GM18517 (cell line): ENCODE data around the gene COBL.

Experiments used
- ATAC-seq: cut with Tn5 transposase; IDR thresholded peaks from one replicate; pipeline ENCODE4 v1.9.1; 2021; ENCODE audit warnings: mild to moderate bottlenecking, moderate library complexity; ENCODE audit not compliant: unreplicated experiment

COBL gene

DNA sequence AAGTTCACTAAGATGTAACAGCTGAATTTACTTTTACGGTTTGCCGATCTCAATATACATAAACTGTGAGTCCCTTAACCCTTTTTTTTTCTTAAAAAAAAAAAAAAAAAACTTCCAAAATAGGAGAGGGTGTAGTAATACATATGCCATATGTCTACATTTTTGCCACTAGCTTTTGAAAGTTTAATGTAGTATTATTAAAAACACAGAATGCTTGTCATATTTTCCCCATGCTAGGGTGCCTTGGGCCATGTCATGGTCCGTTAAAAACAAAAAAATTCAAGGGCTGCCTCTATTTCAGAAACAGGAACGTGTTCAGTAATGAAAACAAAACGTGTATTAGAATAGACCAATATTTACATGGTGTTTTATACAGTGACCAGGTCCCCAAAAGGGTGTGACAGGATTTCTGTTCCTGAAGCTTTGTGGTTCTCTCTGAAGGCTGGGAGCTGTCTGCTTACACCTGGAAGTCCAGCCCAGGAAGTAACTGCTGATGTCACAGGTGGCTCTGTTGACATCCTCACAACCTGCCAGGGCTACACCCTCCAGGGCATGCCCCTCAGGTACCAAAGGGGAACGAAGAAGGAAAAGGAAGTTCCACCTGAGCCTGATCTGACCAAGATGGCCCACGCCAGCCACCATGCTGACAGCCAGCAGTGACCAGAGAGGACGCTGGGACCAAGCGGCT is 79.0 kb downstream of the COBL start:
- no peak for ATAC-seq

DNA sequence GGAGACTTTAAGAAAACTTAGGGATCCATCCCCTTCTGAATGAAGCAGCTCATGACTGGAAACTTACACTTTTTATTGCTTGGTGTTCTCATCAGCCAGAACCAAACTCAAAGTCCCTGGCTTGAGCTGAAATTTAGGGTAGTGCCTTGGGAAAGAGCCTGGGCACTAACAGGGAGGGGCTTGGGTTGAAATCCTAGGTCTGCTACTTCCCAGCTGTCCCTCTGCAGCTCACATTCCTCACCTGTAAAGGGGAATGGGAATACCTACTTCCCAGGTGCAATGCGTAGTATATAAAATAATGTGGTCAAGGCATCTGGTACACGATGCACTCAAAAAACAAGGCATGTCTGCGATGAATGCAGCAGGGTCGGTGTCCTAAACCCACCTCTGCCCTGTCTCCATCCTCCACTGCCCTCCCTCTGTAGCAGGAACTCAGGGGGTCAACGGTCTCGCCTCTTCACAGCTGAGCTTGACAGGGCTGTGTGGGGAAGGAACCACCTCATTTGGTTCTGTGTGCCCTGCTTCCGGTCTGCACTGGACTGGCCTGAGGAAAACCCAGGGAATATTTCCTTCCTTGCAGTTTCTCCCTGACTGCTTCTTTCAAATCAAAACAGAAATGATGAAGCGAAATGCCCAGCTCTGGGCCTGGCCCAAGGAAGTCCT is 80.0 kb downstream of the COBL start:
- ATAC-seq, result no peak

DNA sequence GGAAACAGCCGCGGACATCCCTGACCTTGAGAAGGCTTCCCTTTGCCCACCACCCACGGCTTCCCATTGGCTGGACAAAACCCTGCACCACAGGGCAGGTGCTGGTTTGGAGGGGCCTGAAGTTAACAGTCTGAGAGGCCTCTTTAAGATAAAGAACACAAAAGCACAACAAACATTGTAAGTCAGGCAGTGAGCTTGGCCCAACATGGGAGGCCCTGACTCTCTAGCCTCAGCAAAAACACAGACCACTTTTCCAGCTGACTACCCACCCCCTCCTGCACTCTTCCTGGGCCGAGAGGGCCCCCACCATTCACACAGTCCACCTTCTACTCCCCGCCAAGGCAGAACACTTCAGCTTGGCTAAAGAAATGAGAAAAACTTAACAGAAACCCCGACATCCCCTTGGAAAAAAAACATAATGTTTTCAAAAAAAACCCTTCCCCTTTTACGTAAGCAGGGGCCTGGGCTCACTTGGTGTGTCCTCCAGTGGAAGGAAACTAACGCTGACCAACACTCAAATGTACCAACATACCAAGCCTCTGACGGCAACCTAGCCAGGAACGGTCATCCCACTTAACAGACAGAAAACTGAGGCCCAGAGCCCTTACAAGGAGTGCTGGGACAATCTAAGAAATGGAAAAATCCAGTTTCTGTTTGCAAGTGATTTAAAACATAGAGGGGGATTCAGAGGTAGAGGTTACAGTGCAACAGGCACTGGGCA is 80.9 kb downstream of the COBL start:
- ATAC-seq, result no peak

DNA sequence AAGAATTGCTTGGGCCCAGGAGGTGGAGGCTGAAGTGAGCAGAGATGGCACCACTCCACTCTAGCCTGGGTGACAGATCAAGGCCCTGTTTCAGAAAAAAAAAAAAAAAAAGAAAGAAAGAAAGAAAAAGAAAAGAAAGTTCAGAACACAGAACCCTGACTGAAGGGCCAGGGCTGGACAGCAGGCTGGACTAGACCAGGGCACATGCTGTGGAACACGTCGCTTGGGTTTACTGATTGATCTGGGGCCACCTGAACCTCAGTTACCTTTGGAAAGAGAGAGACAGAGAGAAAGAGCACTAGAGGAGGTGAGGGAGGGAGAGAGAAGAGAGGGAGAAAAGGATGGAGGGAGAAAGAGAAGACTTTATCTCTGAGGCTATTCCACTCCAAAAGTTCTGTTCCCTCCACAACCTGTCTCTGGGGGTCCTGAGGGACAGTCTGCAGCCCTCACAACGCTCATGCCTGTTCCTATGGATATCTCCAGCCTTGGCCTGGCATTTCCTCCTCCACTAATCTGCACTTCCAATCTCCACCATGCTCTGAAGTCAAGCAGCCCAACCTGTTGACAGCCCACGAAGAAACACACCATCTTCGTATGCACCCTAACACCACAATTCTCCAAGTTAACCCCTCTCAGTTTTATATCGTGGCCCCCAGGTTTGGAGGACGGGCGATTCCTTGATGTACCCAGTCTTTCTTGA is 81.8 kb downstream of the COBL start:
- ATAC-seq, result no peak

DNA sequence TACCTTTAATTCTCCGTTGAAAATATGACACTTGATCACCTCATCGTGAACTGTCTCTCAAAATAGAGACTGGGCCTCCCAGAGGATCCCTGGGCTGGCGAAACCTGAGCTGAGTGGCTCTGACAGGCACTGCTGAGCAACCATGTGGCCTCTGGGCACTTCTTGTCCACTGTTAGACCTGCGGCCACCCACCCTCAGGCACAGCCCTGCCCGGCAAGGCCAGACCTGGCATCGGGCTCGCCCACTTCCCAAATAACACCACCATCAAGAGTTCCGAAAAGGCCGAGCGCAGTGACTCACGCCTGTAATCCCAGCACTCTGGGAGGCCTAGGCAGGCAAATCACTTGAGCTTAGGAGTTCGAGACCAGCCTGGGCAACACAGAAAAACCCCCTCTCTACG is 82.5 kb downstream of the COBL start:
- ATAC-seq, result no peak

DNA sequence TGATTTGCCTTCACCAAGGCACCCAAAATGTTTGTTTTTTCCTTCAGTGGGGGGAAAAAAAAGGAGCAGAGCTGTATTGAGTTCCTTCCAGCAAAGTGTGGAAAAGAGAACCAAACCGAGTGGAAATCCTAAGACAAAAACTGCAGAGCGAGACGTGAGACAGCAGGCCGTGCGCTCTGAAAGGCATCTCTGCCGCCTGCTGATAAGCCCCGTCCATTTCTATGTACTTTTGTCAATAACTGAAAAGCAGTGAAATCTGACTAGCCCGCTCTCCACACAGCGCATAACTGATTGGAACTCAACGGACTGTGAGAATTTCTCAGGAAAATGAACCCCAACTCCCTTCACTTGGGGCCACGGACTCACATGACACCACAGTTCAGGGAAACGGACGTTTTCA is 83.2 kb downstream of the COBL start:
- no peak for ATAC-seq

DNA sequence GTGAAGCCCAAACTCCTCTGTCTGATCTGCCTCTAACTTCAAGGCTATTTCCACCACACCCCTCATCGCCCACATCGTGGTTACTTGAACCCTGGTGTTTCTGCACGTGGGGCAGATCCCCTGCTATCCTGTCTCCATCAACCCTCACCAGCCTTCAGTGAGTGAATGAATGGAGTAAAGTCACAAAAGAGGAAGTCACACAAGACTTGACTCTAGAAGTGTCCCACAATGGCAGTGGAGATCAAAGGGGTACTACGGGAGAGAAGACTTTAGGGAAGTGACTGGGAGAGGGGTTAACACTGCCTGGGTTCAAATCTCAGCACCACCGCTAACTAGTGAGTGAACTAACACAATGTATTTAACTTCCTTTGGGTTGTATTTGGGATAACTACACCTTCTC is 85.9 kb downstream of the COBL start:
- ATAC-seq, result no peak

DNA sequence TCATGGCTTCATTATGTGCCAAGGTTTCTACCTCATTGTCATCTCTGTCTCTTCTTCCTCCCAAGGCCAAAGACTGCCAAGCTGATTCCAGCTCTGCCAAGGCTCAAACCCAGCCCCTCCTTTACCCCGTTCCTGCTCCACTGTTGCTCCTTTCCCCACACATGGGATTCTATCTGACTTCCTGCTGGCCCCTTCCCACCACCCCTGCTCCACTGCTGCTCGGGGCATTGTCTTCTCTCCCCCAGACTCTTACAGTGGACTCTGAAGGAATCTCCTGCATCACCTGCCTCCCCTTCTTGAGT is 86.3 kb downstream of the COBL start:
- no peak for ATAC-seq

DNA sequence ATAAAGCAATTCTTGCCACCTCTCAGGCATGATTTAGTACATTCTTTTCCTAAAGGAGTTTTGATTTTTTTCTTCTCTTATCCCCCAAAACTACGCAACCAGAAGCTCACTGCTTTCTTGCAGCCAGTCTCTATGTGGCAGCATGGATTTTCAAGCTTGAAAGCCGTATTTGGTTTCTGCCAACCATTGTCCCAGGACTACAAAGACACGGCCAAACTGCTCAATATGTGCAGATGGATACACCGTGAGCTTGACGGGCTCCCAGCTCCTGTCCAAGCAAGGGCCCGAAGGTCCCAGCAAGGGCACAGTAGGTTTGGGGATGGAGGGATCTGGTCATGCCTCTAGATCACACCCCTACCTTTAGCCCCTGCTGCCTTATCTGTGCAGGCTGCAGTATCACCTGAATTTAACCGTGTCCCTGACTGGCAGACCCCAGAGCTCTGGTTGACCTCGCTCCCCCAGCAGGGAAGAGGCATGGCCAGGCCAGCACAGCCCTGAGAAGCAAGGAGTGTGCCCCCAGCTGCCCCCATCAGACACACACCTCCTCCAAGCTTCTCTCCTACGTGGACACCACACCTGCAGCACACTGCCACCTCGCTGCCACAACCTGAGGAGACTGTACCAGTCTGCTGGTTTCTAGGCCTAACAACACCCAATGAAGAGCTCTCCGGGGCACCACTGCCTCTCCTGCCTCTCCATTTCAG is 86.8 kb downstream of the COBL start:
- ATAC-seq, result no peak

DNA sequence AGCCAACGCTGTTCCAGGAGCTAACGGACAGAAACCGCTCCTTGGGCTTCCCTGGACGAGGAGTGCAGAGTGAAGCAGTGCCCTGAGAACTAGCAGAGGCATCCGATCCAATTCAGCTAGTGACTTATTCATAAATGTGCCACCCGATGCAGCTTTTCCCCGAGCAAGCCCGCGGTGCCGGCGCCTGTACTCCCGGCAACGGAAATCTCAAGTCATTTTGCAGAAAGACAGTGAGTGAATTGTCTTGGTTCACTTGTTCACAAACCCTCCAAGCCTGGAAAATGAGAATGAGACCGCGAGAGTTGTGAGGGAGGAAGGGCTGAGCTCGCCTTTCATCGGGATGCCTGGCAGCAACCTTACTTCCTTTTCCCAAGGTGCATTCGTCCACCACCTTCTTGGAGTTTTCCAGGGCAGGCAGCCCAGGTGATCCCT is 87.5 kb downstream of the COBL start:
- no peak for ATAC-seq

DNA sequence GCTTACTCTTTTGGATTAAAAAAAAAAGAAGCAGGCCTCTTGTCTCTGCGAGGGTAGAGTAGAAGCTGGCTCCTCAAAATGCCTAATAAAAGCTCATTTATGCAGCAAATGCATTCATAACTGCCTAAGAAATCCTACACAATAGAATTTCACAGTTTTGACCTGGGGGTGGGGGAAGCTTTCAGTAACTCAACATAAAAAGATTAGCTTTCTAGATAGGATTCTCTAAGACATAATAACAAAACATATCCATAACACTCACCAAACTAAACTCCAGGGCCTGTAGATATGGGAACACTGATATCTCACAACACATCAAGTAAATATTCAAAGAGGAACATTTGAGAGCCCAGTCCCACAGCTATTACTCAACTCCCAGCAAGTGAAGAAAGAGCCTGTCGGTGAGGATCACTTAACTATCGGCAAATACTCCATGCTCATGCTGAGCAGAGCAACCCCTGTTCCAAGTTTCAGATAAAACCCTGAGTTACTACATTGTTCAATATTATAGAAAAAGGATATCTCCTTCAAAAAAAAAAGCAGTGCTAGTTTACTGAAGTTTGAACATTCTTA is 88.1 kb downstream of the COBL start:
- no peak for ATAC-seq

DNA sequence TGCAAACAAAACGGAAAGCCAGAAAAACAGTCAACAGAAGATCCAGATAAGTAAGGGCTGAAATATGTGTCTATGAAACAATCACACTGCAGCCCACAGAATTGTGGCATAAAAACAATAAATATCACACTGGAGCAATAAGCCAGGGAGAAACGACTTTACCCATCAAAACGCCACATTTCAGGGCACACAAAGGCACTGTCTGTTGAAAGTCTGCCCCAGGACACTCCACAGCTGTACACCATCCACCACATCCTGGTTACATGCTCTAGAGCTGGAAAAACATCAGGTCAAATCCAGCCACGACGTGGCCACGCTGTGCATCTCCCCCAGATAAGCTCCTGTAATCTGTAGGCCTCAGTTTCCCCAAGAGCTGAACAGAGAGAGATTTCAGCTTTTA is 88.7 kb downstream of the COBL start:
- no peak for ATAC-seq

DNA sequence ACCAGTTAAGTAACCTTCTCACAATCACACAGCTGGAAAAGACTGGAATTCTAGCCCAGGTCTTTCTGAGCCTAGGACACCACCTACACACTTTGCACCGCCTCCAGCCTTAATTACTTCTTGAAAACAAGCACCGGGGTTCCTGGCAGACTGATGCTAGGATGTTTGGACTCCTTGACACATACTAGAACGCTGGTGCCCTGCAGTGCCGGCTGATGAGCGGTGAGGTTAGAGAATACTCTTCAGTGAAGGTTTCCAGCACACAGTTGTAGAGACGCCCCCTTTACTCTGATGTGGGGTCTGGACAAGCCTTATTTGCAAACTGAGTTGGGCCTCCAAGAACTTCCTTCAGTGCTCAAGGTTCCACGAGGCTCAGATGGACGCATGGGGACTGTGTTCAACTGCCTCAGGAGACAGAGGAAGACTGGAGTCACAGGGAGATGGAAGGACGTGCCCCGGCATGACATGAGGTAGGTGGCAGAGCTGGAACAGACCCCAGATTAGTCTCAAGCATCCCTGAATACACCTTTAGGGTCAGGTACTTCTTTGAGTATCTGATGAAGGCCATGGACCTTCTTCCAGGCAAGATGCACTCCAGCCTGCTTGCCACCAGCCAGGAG is 89.6 kb downstream of the COBL start:
- no peak for ATAC-seq

DNA sequence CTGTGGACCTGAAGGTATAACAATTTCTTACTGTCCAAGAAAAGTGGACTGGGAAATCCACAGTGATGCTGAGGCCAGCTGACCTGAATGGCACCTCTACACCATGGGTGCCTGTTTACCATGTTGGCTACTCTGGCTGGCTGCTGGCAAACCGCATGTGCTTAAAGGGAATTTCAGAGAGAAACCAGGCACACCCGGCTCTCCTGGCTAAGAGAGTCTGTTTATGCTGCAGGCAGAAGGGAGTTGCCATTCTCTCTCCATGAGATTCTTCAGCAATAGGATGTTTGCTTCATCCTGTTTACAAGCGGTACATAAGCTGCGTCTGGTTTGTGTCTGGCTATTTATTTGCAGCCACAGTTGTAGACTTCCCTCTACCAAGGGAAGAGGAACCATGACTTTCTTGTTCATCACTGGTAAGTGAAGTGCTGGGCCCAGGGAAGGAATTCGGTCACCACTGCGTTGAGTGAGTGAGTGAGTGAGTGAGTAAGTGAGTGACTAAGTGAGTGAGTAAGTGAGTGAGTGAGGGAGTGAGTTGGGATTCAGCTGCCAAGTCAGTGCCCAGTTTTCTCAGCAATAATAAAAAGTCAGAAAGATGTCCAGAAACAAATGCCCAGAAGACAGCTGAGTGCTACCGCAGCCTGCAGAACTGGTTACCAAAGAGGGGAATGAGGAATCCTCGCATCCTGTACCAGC is 90.4 kb downstream of the COBL start:
- ATAC-seq, result no peak

DNA sequence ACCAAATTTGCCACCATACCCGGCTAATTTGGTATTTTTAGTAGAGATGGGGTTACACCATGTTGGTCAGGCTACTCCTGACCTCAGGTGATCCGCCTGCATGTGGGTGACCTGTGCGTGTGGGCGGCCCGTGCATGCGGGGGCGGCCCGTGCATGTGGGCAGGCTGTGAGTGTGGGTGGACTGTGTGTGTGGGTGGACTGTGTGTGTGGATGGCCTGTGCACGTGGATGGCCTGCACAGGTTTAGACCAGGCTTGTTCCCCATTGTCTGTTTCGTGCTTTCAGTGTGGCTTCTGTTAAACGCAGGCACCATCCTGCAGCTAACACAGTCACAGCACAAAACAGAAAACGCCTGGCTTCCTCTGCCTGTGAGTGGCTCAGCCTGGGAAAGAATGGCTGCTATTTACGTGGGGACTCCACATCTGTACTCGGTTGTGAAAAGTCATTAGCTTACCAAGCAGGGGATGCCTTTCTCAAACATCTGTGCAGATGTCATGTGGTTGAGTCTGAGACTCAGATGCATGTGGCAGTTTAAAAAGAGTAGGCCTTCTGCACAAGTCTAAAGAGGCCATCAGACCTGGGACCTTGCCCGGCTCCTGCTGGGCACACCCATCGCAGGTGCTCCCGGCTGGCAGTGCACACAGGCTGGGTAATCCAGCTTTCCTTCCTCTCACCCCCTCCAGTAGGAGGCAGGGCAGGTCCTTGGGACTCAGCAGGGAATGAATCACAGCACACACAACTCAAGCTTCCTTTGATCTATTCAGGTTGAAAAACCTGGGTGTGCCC is 91.6 kb downstream of the COBL start:
- no peak for ATAC-seq

DNA sequence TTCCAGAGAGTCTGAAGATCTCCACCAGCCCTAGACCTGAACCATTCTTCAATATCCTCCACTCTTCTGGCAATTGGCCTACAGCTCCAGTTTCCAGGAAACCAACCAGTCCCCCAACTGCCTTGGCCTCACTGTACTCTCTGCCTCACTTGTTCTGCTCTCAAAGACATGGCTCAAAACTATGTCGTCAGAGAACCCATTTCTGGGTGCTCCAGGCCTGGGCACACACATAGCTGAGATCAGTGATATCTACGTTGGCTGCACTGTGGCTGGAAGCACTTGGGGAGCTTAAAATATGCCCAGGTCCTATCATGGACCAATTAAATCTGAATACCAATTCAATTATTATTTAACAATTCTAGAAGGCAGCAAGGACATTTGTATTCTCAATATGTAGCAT is 93.1 kb downstream of the COBL start:
- no peak for ATAC-seq

DNA sequence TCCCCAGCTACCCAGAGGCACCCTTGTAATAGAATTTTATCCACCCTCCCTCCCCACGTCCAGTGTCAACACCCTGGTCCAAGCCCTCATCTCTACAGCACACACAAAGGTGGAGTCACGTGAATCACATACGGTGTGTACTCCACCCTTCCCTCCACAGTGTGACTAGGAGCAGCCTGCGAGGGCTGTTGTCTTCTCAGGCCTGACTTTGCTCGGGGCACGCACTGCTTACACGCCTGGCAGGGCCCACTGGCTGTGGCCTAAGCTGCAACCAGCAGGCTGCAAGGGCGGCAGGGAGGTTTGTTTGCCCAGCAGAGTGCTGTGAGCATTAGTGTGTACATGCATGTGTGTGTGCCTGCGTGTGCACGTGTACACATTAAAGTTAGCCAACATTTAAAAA is 93.7 kb downstream of the COBL start:
- ATAC-seq, result no peak

DNA sequence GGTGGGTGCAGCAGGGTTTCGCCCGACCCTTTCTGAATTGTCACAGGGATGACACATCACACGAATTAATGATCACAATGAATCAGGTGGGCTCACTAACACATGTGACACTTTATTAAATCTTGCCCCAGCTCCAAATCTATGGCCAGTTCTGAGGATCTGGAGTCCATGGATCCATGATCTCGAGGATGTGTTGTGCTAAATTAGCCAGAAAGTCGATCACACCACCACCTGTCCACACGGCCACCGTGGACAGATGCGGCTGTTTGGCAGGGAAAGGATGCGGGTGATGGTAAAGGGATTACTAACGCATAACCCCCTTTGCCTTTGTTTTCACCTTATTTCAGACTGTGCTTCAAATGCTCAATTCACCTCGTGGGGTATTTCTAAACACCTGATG is 96.4 kb downstream of the COBL start:
- no peak for ATAC-seq
